Caki2 (cell line): Measurements from ENCODE around the gene MB21D2. TPM values are rescaled to one million over a fixed set of nuclear protein-coding genes. Genes with fewer than 3 reads are reported as not detected.
A peak's percentile ranks its signal among the peaks of the same experiment; 100 is the strongest.

Experiments used
- DNase-seq: peaks from one replicate; pipeline ENCODE4 v3.0.0-alpha.2; 2015; ENCODE audit warnings: low read depth
- in situ Hi-C: cut with HindIII; loops from 2 replicates; pipeline ENCODE4 v1.10.0; 2016; ENCODE audit warnings: low sequenced_read_pairs, low pct_unique_long_range_greater_than_20kb, mixed read lengths
- total RNA-seq: library from RNA; depleted of rRNA; stranded (reverse); fragments of >200 nt; shearing (Covaris generic); gene quantifications from 2 replicates; pipeline ENCODE4 v1.2.3, GENCODE V29; 2014; ENCODE audit warnings: low replicate concordance

MB21D2 gene
- total RNA-seq, 1 experiment from 2014 or later: 9.2 TPM

DNA sequence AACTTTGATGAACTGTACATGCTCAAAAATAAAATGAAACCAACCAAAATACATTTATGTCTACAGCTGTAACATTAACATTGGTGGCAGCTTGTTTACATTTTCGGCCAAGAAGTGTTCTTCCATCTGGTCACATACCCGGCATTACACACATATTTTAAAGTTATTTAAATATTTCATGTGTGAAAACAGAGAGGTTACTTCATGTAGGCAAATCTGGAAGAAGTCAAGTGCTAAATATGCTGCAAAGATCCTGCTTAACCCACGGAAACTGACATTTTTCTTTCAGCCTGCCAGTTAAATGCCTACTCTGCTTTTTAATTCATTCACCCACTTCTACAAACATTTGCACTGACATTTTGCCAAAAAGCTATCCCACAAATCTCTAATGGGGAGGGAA lies 69.7 kb downstream of the MB21D2 start:
- DNase-seq: no peak
- in situ Hi-C loops: no loop called here

DNA sequence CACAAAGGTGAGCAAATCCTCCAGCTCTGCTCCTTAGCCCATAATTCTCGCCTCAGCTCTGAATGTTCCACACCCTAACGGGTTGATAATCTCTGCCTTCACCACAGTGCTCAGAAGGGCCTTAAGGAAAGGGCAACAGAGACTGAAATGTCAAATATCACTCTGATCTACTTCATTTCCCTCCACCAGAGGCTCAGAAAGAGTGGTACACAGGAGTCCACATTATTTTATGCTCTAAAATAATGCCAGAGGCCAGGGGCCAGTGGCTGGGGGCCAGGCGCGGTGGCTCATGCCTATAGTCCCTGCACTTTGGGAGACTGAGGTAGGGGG lies 72.2 kb downstream of the MB21D2 start:
- DNase-seq: no peak
- in situ Hi-C loops: no loop called here

DNA sequence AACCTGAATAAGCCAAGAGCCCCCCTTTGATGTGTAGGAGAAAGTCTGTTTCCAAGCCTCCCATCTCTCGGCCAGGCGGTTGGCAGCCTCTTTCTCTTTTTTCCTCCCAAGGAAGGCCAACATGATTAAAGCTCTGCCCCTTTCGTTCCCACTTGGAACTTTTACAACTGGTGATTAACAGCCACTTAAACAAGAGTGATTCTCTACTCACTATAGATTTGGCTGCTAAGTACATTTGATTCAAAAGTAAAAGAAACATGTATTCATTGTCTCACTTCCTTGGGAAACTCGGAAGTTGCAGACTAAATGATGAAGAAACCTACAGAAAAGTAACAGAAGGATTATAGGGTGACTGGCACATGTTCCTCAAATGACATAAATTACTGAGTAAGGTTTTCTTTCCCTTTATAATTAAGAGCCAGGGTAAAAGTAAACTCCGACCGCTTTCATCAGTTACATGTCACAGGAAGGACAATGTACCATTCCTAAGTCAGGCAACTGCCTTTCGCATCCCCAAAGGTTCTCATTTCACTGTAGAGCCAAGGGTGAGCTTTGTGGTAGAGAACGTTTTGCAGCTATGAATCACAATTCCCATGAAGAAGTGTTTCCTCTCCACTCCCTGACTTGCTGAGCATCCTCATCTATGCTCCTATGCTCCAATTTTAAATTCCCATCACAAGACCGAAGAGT lies 72.7 kb downstream of the MB21D2 start:
- in situ Hi-C loops: no loop called here

GRCh38 chr3:192844486-192844765 lies 73.2 kb downstream of the MB21D2 start:
- DNase-seq: no peak
- in situ Hi-C loops: no loop called here

More for the DNA sequence above, 72.7 kb downstream of the MB21D2 start:
- DNase-seq: no peak

DNA sequence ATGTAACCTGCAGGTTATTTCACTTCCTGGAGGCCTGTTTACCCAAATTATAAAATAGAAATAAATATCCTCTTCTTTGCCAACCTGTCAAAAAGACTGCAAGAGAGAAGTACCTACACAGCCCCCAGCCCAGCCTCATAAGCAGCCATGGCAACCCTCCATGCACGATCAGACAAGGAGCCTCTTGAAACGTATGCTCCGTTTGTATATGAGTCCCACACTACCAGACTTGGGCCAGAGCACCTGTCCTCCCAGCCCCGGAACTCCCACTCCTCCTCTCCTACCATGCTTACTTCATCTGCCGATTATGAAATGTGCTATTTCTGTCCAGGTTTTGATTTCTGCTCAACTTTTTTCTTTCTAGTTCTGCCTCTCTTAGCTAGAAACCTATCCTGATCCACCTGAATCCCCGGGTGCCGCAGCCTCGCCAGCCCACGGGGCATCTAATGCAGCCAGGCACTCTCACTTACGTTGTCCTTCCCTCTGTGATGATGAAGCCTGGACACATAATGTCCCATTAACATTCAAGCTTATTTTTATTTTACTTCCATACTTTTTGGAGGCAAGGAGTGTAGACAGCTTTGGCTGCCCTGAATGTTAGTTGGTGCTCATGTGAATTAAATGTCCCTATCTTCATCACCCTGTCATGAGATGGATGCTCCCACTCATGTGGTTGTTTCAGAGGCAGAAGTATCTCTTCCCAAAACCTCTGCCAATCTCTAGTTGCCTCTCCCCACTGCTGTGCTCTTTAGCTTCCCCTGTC lies 73.8 kb downstream of the MB21D2 start:
- no peak for DNase-seq
- in situ Hi-C loops: no loop called here

GRCh38 chr3:192843119-192843518 lies 74.5 kb downstream of the MB21D2 start:
- DNase-seq: no peak
- in situ Hi-C loops: no loop called here

DNA sequence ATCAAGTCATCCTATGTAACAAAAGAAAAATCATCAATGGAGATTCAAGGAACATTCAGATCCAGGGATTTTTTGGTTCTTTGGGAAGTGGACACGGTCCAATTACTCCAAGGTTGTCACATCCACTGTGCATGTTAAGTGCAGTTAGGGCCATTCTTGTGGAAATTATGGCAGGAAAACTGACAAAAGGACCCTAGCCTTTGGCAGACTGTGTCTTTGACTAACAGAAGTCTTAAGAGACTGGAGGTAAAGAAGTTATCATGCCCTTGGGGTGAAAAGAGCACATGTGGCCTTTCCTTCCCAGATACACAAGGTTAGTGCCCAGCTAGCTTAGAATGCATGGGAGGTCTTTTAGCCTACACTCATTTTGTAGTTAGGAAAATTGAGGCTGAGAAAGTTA lies 74.9 kb downstream of the MB21D2 start:
- in situ Hi-C loops: no loop called here
- no peak for DNase-seq

DNA sequence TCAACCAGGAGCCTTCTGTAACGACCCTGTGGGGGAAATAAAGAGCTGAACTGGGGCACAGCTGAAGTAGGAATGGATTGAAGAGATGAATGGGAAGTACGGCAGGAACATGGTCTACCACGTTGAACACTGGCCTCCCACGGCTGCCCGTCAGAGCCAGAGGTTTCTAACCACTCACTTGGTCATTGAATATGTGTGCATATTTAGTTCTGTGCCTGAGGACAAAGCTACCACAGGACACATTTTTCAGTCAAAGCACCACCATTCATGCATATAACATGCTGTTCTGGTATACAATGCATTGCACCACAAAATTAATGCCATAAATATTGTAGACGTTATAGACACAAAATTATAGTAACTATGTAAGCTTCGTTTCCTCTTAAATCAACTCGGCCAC lies 75.5 kb downstream of the MB21D2 start:
- in situ Hi-C loops: no loop called here
- no peak for DNase-seq

DNA sequence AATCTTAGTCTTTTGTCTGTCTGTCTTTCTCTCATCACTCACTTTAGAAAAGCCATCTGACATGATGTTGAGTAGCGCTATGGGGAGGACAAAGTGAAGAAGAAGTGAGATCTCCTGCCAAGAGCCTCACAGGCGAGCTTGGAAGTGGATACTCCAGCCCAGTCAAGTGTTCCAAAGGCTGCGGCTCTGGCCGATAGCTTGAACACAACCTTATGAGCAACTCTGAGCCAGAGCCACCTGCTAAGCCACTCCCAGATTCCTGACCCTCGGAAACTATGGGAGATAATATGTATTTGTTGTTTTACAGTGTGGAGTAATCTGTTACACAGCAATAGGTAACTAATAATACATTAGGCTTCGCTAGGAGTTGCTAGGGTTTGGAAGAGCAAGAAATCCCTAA lies 76.2 kb downstream of the MB21D2 start:
- DNase-seq: peak; percentile 26
- in situ Hi-C loops: no loop called here

DNA sequence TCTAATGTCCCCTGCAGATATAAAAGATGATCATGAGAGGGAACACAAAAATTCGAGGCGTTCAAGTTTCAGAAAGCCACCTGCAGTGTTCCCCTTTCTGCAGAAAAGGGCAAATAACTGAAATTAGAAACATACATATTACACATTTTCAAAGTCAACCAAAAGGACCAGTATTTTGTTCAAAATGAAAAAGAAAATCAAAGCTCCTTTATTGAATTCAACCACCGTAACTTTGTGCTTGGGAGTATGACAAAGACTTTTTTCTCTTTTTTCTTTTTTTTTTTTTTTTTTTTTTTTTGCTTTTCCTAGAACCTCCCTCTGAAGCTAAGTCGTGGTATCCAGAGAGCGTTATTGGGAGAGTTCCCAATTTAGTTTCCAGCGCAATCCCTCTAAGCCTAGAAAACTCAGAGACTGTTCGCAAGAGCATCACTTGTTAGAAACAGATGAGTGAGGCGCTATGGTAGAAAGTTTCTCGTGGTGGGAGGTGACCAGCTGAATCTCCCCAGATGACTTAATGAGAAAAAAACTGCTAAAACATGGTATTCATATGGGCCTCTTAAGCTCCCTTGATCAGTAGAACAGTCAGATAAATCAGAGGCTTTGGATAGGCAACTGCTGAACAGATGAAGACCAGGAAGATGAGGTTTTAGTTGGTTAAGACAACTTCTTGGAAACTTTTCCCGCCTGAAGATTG lies 77.4 kb downstream of the MB21D2 start:
- in situ Hi-C loops: no loop called here
- no peak for DNase-seq

GRCh38 chr3:192835818-192836815 lies 81.5 kb downstream of the MB21D2 start:
- in situ Hi-C loops: no loop called here
- peak; percentile 57 for DNase-seq

DNA sequence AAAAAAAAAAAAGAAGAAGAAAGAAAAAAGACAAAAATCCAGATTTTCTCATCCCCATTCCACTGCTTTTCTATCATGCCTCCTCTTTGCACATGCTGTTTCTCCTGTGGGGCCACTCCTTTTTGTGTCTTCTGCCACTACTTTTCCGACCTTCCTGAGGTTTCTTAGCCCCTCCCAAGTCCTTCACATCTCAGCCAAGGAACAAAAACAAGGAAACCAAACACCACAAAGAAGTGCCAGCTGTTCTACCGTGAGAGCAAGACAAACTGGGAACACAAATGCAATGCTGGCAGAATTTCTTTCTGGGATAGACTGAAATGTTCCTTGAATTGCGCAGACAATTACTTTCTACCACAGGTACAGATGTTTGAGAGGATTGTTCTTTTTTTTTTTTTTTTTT lies 83.2 kb downstream of the MB21D2 start:
- in situ Hi-C loops: no loop called here
- no peak for DNase-seq

DNA sequence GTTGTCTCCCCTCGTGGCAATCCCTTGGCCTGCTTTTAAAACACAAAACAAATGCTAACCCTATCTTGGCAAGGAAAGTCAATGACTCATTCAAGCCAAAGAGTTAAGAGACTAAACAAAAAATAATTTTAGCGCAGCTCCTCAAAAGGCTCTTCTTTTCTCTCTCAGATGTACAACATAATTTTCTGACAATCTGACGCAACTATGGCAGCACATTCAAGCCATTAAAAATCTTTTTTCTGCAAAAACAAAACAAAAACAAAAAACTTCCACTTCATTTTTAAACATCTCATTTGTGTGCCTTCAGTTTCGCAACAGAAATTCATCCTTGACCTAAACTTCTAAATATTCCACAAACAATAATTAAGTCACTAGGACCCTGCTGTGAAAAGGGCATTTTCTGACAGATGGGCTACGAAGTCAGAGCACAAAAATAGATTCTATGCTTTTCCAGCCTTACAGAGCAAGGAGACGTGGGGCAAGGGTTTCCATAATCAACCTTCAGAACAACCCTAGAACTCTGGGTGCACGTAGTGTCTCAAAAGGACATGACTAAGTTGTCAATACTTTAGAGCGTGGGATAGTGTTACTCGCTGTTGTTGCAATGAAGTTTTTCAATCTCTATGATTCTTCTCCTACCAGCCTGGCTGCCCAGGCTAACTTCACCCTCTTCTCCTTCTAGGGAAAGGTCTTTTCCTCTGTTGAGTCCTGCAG lies 84.3 kb downstream of the MB21D2 start:
- DNase-seq: no peak
- in situ Hi-C loops: no loop called here

- in situ Hi-C loops: no loop called here
- no peak for DNase-seq
Measured at GRCh38 chr3:192831801-192832347, 85.8 kb downstream of the MB21D2 start.

- peak; percentile 52 for DNase-seq
- in situ Hi-C loops: no loop called here
Measured at GRCh38 chr3:192831111-192831644, 86.5 kb downstream of the MB21D2 start.

DNA sequence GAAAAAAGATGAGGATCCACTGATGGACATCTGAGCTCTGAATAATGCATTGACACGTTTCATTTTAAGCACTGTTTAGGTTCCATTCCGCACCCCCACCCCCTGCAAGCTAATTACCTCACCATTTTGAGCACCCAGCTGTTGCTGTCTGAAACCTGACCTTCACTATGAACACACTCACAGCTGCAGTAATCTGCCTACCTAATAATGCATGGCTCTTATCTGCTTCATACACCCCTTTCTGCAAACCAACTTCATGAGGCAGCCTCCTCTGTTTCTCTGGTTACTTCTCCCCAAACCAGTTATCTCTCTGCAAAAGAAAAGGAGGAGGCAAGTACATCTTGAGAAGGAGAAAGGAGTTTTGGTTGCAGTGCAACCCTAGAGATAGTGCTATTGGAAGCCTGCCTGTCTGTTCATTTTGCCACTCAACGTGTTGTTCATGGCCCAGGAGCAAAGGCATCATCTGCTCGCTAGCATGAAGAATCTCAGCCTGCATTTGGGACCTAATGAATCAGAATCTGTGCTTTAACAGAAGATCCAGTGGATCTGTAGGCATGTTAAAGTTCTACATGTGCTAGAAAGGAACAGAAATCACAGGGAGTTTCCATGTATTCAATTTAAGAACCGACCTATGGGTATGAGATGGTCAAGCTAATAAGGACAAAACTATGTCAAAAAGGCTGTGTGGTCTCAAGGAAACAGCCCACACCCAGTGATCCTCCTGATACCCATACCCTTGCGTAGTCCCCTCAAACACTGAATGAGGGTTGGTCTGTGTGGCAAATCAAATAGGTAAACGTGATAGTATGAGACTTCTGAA lies 87.2 kb downstream of the MB21D2 start:
- in situ Hi-C loops: no loop called here
- DNase-seq: no peak
